SHP77 treated with DMSO at 0.1 percent for 48 hours (cell line): ENCODE results near the gene SHC3.

ENCODE experiments used
- DNase-seq: peaks from one replicate; lab custom pipeline; 2025; lab: John Stamatoyannopoulos, UW

Gene SHC3

DNA sequence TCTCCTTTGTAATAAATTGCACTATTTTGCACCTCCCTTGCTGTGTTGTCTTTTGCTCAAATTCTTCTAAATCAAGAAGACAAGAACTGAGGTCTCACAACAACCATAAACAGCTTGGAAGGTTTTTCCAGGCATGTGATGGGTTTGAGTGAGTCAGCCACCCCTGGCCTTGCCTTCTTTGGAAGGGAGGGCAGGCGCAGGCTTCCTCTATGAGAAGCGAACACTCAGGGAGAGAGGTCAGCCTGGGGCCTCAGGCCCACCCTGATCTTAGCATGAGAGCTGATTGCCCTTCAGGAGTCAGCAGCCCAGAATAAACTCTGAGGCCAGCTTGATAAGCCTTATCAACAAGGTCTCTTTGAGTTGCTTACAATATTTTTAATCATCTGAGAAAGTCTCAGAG, 155.7 kb downstream of the SHC3 start:
- no peak for DNase-seq

DNA sequence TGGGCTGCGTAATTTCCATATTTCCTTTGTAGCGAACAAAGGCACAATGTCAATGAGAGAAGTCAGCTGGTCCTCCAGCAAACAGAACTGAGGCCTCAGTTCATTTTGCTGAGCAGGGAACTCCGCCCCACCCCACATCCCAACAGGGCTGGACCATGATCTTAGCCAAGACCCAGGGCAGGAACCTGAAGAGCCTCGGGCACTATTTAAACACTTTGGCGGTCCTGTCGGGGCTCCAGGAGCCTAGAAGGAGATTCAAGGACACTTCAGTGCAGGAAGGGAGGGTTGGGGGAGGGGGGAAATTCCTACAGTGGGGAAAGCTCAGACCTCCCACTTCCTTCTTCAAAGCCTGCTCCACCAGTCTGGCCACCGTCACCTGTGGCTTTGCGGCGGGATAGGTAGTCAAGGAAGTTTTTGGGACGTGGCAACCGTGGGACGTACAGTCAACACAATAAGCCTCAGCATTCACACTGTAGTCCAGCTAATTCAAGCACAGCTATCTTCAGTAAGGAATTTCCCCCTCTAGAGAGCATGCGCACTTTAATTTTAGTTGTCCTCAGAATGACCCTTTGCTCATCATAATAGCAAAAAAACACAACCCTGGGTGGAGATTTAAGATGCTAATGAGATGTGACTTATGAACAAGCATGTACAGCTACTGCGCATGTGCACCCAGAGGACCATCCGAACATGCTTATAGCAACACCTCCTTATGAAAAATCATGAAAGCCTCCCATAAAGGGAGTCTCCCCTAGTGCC, 156.4 kb downstream of the SHC3 start:
- DNase-seq = no peak

- DNase-seq = no peak
Measured at GRCh38 chr9:89021154-89021803, 157.3 kb downstream of the SHC3 start.

- no peak for DNase-seq
Measured at GRCh38 chr9:89020754-89021153, 157.9 kb downstream of the SHC3 start.

- no peak for DNase-seq
Measured at GRCh38 chr9:89015336-89015735, 163.3 kb downstream of the SHC3 start.

GRCh38 chr9:89014153-89014552, 164.5 kb downstream of the SHC3 start:
- no peak for DNase-seq

- DNase-seq = no peak
Measured at GRCh38 chr9:89013660-89014059, 165.0 kb downstream of the SHC3 start.

DNA sequence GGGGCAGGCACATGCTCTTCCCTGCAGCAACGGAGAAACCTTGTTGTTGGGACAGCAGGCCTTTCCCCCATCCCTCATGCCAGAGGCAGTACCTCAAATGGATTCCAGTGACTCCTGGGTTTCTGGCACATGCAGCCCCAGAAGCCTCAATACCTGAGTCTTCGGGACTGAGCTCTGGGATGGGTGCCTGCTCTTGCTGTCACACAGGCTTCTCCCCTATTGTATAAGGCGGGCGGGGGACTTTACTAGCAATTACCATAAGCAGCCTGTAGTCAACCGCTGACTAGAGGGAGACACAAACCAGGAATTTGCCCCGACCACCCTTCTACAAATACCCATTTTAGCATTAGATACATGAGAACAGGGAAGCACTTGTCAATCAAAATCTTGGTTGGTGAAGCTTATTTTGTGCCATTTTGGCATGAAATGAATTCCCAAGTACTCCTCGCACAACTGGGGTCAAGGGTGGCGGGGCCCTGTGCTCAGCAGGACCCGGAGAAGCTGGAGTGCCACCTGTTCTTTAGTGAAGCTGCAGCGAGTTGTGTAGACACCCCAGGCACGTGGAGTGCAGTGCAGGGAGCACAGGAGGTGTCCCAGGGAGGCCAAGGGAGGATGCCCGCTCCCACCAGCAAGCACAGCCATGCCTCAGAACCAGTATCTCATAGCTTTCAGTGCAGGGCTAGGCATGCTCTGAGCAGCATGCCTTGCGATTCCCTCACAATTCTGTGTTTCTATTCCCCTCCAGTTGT, 166.2 kb downstream of the SHC3 start:
- no peak for DNase-seq

- no peak for DNase-seq
Measured at GRCh38 chr9:89011683-89012082, 166.9 kb downstream of the SHC3 start.

GRCh38 chr9:89010526-89011111, 168.0 kb downstream of the SHC3 start:
- DNase-seq = no peak

- DNase-seq = no peak
Measured at GRCh38 chr9:89010056-89010455, 168.6 kb downstream of the SHC3 start.

DNA sequence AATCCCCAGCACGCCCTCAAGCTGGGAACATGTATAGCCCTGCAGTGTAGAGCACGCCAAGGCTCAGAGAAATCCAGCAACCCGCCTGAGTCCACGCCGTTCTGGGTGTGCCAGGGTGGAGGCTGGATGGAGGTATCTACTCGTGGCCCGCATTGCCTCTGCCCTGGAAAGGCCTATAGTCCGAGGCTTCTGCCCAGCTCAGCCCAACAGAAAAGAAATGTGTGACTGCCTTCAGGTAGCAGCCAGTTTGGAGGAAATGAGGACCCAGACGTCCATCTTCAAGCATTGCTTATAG, 169.1 kb downstream of the SHC3 start:
- DNase-seq = no peak

GRCh38 chr9:89008744-89009545, 169.7 kb downstream of the SHC3 start:
- DNase-seq = no peak

- no peak for DNase-seq
Measured at GRCh38 chr9:89008055-89008743, 170.4 kb downstream of the SHC3 start.

DNA sequence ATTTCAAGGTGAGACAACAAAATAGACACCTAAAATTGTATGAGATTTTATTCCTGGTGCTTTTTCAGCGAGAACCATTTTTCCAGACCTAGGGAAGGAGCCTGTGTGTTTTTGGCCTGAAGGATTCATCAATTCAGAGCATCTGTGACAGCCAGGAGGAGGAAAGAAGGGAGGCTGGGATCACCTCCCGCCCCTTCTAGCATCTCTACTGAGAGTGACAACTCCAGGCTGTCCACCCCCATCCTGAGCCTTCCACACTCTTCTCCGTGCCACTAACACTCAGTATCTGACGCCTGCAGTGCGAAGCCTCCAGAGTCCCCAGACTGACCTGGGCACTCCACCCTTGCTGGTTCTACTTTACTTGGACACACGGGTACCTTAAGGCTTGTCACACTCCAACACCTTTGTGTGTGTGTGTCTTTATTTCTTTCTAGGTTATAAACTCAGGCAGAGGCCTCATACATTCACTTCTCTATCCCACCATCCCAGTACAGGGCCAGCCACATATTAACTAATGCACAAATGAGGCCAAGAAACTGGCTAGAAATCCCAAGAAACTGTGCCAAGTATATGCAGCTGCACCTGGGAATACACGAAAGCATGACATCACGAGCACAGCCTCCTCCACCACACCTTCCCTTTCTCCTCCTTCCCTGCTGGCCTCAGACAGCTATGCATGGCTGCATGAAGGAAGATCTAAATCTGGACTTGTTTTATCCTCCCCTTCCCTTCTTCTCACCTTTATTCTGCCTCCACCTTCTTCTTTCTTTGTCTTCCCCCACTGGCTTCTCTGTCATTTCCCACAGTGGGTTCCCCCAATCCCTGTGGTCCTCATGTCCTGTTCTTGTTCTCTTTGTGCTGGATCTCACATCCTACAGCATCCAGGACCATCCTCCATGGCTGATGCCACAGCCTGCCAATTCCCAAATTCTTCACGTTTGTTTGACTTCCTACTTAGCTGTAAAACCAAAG, 171.3 kb downstream of the SHC3 start:
- DNase-seq = no peak

DNA sequence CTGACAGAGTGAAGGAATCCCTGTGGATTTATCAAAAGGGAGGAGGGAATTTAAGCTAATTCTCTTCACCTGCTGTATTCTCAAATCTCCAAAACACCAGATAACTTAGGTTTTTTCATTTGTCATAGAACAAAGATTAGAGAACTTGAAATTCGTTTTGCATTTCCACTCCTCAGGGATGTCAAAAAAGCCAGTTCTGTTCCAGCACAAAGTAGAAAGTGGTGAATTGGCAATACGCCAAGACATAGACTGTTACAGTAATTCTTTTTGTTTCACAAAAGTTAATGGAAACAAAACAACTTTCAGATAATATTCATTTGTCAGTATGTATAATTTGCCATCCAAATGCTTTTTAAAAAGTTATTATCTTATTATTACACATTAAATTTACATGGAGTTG, 172.4 kb downstream of the SHC3 start:
- no peak for DNase-seq

GRCh38 chr9:89005323-89005722, 173.3 kb downstream of the SHC3 start:
- DNase-seq = no peak

GRCh38 chr9:89002987-89003386, 175.6 kb downstream of the SHC3 start:
- DNase-seq = no peak

DNA sequence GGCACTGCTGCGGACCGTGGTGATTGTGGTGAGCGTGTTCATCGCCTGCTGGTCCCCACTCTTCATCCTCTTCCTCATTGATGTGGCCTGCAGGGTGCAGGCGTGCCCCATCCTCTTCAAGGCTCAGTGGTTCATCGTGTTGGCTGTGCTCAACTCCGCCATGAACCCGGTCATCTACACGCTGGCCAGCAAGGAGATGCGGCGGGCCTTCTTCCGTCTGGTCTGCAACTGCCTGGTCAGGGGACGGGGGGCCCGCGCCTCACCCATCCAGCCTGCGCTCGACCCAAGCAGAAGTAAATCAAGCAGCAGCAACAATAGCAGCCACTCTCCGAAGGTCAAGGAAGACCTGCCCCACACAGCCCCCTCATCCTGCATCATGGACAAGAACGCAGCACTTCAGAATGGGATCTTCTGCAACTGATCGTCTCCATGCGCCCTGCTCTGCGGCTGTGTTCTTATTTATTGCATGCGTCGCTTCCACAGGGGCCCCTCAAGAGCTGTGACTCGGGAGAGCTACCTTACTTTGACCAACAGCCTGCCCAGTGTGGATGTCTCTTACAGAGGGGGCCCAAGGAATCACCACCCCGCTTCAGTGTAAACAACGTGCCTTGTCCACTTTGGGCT, 176.6 kb downstream of the SHC3 start:
- DNase-seq = no peak
